H9 (cell line): Measurements from ENCODE around the gene ITGA4. TPM values are rescaled to one million over a fixed set of nuclear protein-coding genes. Genes with fewer than 3 reads are reported as not detected.

Experiments used
- DNase-seq: peaks from one replicate; pipeline ENCODE4 v3.0.0-alpha.2; 2017
- H2AFZ ChIP-seq: one replicate; pipeline ENCODE4 v1.6.1; 2013; ENCODE audit warnings: mild to moderate bottlenecking, low read length, control low read depth, moderate library complexity
- H2AK5ac ChIP-seq: 2 replicates; pipeline ENCODE4 v1.6.1; 2013; ENCODE audit warnings: low read length, control low read depth, mixed read lengths; ENCODE audit not compliant: insufficient read length
- H2BK120ac ChIP-seq: one replicate; pipeline ENCODE4 v1.6.1; 2013; ENCODE audit warnings: low read depth, mild to moderate bottlenecking, low read length, control low read depth, inconsistent platforms; ENCODE audit not compliant: poor library complexity, severe bottlenecking
- H2BK12ac ChIP-seq: 2 replicates; pipeline ENCODE4 v1.6.1; 2013; ENCODE audit warnings: low read length, control low read depth, mixed read lengths, low read depth; ENCODE audit not compliant: insufficient read length
- H2BK15ac ChIP-seq: 2 replicates; pipeline ENCODE4 v1.6.1; 2013; ENCODE audit warnings: low read depth, low read length, control low read depth
- H2BK20ac ChIP-seq: one replicate; pipeline ENCODE4 v1.6.1; 2013; ENCODE audit warnings: low read depth, mild to moderate bottlenecking, low read length, control low read depth, inconsistent platforms; ENCODE audit not compliant: poor library complexity, severe bottlenecking
- H2BK5ac ChIP-seq: 2 replicates; pipeline ENCODE4 v1.6.1; 2013; ENCODE audit warnings: low read length, control low read depth, mixed read lengths; ENCODE audit not compliant: insufficient read length
- H3K14ac ChIP-seq: 2 replicates; pipeline ENCODE4 v1.6.1; 2013; ENCODE audit warnings: low read length, control low read depth; ENCODE audit not compliant: insufficient read depth
- H3K18ac ChIP-seq: 2 replicates; pipeline ENCODE4 v1.6.1; 2013; ENCODE audit warnings: low read depth, mild to moderate bottlenecking, mixed read lengths, low read length, control low read depth; ENCODE audit not compliant: insufficient read length
- H3K23ac ChIP-seq: 2 replicates; pipeline ENCODE4 v1.6.1; 2013; ENCODE audit warnings: low read length, control low read depth, mixed read lengths, low read depth; ENCODE audit not compliant: insufficient read length
- H3K23me2 ChIP-seq: 2 replicates; pipeline ENCODE4 v1.6.1; 2013; ENCODE audit warnings: low read depth, mild to moderate bottlenecking, mixed read lengths, low read length, control low read depth; ENCODE audit not compliant: insufficient read length, poor library complexity, severe bottlenecking
- H3K27ac ChIP-seq: 2 replicates; pipeline ENCODE4 v1.5.1; 2013; ENCODE audit warnings: low read length, control low read depth, mixed read lengths, low read depth; ENCODE audit not compliant: insufficient read length
- H3K27me3 ChIP-seq: 2 replicates; pipeline ENCODE4 v1.6.1; 2013; ENCODE audit warnings: low read length, control low read depth, inconsistent platforms; ENCODE audit not compliant: insufficient read depth
- H3K4ac ChIP-seq: 2 replicates; pipeline ENCODE4 v1.6.1; 2013; ENCODE audit warnings: low read depth, mild to moderate bottlenecking, control low read depth, inconsistent platforms, low read length, moderate library complexity
- H3K4me1 ChIP-seq: 2 replicates; pipeline ENCODE4 v1.6.1; 2013; ENCODE audit warnings: low read length, control low read depth, inconsistent platforms; ENCODE audit not compliant: insufficient read depth
- H3K4me2 ChIP-seq: 2 replicates; pipeline ENCODE4 v1.6.1; 2013; ENCODE audit warnings: low read length, control low read depth, mixed read lengths; ENCODE audit not compliant: insufficient read length, insufficient read depth
- H3K56ac ChIP-seq: 2 replicates; pipeline ENCODE4 v1.6.1; 2013; ENCODE audit warnings: low read depth, mild to moderate bottlenecking, mixed read lengths, low read length, control low read depth; ENCODE audit not compliant: insufficient read length
- H3K79me1 ChIP-seq: 2 replicates; pipeline ENCODE4 v1.6.1; 2013; ENCODE audit warnings: low read depth, mild to moderate bottlenecking, moderate library complexity, low read length, control low read depth, inconsistent platforms; ENCODE audit not compliant: insufficient read depth, poor library complexity, severe bottlenecking
- H3K79me2 ChIP-seq: 2 replicates; pipeline ENCODE4 v1.6.1; 2013; ENCODE audit warnings: low read length, control low read depth, inconsistent platforms; ENCODE audit not compliant: insufficient read depth
- H3K9ac ChIP-seq: 2 replicates; pipeline ENCODE4 v1.6.1; 2013; ENCODE audit warnings: low read length, control low read depth, mixed read lengths; ENCODE audit not compliant: insufficient read length; ENCODE audit errors: extremely low read depth
- H3K9me3 ChIP-seq: one replicate; pipeline ENCODE4 v1.6.1; 2013; ENCODE audit warnings: low read depth, low read length, inconsistent platforms; ENCODE audit not compliant: control insufficient read depth
- H3T11ph ChIP-seq: one replicate; pipeline ENCODE4 v1.6.1; 2013; ENCODE audit warnings: mild to moderate bottlenecking, low read length, control low read depth, inconsistent platforms
- H4K20me1 ChIP-seq: one replicate; pipeline ENCODE4 v1.6.1; 2013; ENCODE audit not compliant: control insufficient read depth, insufficient read length, insufficient read depth
- H4K5ac ChIP-seq: 2 replicates; pipeline ENCODE4 v1.6.1; 2013; ENCODE audit warnings: low read depth, mild to moderate bottlenecking, mixed read lengths, low read length, control low read depth; ENCODE audit not compliant: insufficient read length
- H4K8ac ChIP-seq: replicated peaks from 2 replicates; pipeline ENCODE4 v1.6.1; 2013; ENCODE audit warnings: low read length, control low read depth, mixed read lengths, low read depth; ENCODE audit not compliant: insufficient read length
- H4K91ac ChIP-seq: 2 replicates; pipeline ENCODE4 v1.6.1; 2013; ENCODE audit warnings: low read depth, mild to moderate bottlenecking, moderate library complexity, mixed read lengths, low read length, control low read depth; ENCODE audit not compliant: insufficient read length
- H3K27ac Mint-ChIP-seq, 3 experiments: 2 replicates in 2 of 3; 3 replicates in 1 of 3; pipeline ENCODE4 v1.8.0; 2020 to 2021; ENCODE audit warnings: mixed read lengths in 3 of 3, mild to moderate bottlenecking in 1 of 3, moderate library complexity in 1 of 3
- H3K27me3 Mint-ChIP-seq: 2 replicates; pipeline ENCODE4 v1.8.0; 2021; ENCODE audit warnings: low read depth, mild to moderate bottlenecking, moderate library complexity, mixed read lengths
- H3K36me3 Mint-ChIP-seq, 3 experiments: 2 replicates in 2 of 3; 3 replicates in 1 of 3; pipeline ENCODE4 v1.8.0; 2020 to 2021; ENCODE audit warnings: low read depth in 3 of 3, mixed read lengths in 3 of 3; ENCODE audit not compliant: insufficient read depth in 1 of 3
- H3K4me1 Mint-ChIP-seq, 2 experiments: 2 replicates each; pipeline ENCODE4 v1.8.0; 2020; ENCODE audit warnings: mixed read lengths in 2 of 2
- H3K4me3 Mint-ChIP-seq, 2 experiments: 2 replicates in 1 of 2; 3 replicates in 1 of 2; pipeline ENCODE4 v1.8.0; 2020 to 2021; ENCODE audit warnings: mild to moderate bottlenecking in 2 of 2, mixed read lengths in 2 of 2, moderate library complexity in 1 of 2
- H3K9me3 Mint-ChIP-seq, 2 experiments: 2 replicates in 1 of 2; 3 replicates in 1 of 2; pipeline ENCODE4 v1.8.0; 2020; ENCODE audit warnings: mild to moderate bottlenecking in 2 of 2, mixed read lengths in 2 of 2, moderate library complexity in 1 of 2
- WGBS: extraction: QIAGEN DNeasy Blood & Tissue Kit; methylation state at CpG from one replicate; pipeline ENCODE4 v1.1.7; 2013; ENCODE audit warnings: missing lambda C conversion rate, low lambda C conversion rate, mixed read lengths; ENCODE audit not compliant: insufficient read length; ENCODE audit errors: extremely low coverage; 5-methylcytosine and 5-hydroxymethylcytosine counted together
- total RNA-seq: library from RNA; stranded (reverse); gene quantifications from 2 replicates; pipeline ENCODE4 v1.2.1, GENCODE V29; 2021
- TF ChIP-seq, protein P1 (sequence below): fragments of 200-600 bp; sonication (generic); conservative IDR thresholded peaks from 3 replicates; pipeline ENCODE4 v1.8.0; 2021; ENCODE audit warnings: antibody characterized with exemption, mild to moderate bottlenecking

Gene ITGA4
- total RNA-seq, 1 experiment from 2014 or later = 1.3 TPM

DNA sequence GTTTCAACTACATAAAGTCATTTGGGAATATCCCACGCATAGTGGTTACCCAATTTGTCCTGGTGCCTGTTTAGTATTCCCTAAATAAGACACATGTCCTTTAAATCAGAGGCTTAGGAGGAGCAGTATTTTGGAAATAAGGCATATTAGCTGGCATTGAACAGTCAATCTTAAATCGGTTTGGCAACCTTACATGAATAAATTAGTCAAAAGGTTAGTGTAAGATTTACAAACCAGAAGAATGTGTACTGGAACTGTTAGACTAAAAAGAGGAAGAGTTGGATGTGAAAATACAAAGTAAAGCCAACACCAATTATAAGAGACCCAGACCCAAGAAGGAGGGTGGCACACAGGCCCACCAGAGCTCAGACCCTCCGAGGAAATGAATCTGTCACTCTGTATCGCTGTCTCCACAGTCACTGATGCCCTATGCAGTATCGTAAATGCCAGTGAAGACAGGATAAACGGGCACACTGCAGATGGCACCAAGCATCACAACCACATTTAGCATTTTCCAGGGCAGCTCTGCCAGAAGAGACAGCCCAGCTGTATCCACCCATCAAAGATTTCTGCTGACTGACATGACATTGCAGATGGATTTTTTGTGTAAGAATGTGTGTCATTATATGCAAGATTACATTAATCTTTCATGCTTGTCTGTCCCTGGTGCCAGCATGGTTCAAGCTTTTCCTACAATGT lies 109.3 kb downstream of the ITGA4 start:
- H3K27ac ChIP-seq = no peak overlapping the region
- H3K79me1 ChIP-seq = no peaks in the 10 kb centered on the region
- no peak overlapping the region for H2BK5ac ChIP-seq
- H3K23ac ChIP-seq = no peak overlapping the region
- Mint-ChIP-seq H3K27me3 (no peaks in the 10 kb centered on the region), H3K27ac (no peak overlapping the region), H3K4me1 (no peaks in the 10 kb centered on the region), H3K36me3 (no peaks in the 10 kb centered on the region), H3K9me3 (peaks cover 0 to 4% of the 10 kb centered on the region in 2 experiments; a peak in 2 of 5 replicates), H3K4me3 (no peak overlapping the region)
- no peak overlapping the region for H2BK20ac ChIP-seq
- no peaks in the 10 kb centered on the region for H3K79me2 ChIP-seq
- no peak overlapping the region for H2BK15ac ChIP-seq
- no peaks in the 10 kb centered on the region for H3K27me3 ChIP-seq
- H4K20me1 ChIP-seq = no peaks in the 10 kb centered on the region
- no peak overlapping the region for H3K4ac ChIP-seq
- no peak overlapping the region for H2AFZ ChIP-seq
- no CpG with 5 or more reads among the region's 6 CpGs for WGBS
- no peak overlapping the region for H2BK120ac ChIP-seq
- no peak overlapping the region for H2BK12ac ChIP-seq
- no peaks in the 10 kb centered on the region for H3K9me3 ChIP-seq
- TF ChIP-seq, protein P1, sequence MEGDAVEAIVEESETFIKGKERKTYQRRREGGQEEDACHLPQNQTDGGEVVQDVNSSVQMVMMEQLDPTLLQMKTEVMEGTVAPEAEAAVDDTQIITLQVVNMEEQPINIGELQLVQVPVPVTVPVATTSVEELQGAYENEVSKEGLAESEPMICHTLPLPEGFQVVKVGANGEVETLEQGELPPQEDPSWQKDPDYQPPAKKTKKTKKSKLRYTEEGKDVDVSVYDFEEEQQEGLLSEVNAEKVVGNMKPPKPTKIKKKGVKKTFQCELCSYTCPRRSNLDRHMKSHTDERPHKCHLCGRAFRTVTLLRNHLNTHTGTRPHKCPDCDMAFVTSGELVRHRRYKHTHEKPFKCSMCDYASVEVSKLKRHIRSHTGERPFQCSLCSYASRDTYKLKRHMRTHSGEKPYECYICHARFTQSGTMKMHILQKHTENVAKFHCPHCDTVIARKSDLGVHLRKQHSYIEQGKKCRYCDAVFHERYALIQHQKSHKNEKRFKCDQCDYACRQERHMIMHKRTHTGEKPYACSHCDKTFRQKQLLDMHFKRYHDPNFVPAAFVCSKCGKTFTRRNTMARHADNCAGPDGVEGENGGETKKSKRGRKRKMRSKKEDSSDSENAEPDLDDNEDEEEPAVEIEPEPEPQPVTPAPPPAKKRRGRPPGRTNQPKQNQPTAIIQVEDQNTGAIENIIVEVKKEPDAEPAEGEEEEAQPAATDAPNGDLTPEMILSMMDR = no peak
- H3K56ac ChIP-seq = no peak overlapping the region
- no peak overlapping the region for H3K14ac ChIP-seq
- H4K8ac ChIP-seq = no peak overlapping the region
- no peak for DNase-seq
- H3K4me2 ChIP-seq = no peak overlapping the region
- no peak overlapping the region for H3K18ac ChIP-seq
- no peak overlapping the region for H3K9ac ChIP-seq
- no peak overlapping the region for H4K5ac ChIP-seq
- no peaks in the 10 kb centered on the region for H3K4me1 ChIP-seq
- H3T11ph ChIP-seq = no peak overlapping the region
- no peak overlapping the region for H2AK5ac ChIP-seq
- no peak overlapping the region for H4K91ac ChIP-seq
- H3K23me2 ChIP-seq = no peaks in the 10 kb centered on the region
